GM19239 (cell line): ENCODE measurements around the gene SLC4A5.
"Not testable (repeated sequence)": the region's sequence is repeated elsewhere in the genome, so short reads cannot be mapped to it uniquely, and the experiment has no call there.

ENCODE experiments used
- DNase-seq: peaks from one replicate; pipeline ENCODE4 v3.0.0; 2011; ENCODE audit warnings: low spot score; ENCODE audit not compliant: insufficient read length
- FAIRE-seq: peaks from 2 replicates; lab custom pipeline; 2011; peaks lifted over from hg19 to GRCh38; lab: Jason Lieb, UNC

SLC4A5 gene

DNA sequence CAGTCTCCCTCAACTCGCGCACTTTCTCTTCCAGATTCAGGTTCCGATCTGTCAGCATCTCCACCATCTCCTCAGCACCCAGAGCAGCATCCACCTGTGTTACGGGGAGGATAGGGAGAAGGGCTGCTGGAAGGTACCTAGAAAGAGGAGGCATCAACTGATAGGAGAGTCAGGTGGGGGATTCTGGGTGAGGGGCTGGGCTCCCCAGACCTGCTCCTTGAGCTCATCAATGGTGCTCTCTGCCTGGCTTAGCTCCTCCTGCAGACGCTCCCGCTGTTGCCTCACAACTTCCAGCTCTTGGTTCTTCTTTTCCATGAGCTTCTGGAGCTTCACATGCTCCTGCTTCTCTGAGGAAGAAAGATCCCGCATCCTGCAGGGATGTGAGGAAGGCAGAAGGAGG is 26.8 kb upstream of the SLC4A5 start:
- DNase-seq: no peak
- FAIRE-seq: no peak

DNA sequence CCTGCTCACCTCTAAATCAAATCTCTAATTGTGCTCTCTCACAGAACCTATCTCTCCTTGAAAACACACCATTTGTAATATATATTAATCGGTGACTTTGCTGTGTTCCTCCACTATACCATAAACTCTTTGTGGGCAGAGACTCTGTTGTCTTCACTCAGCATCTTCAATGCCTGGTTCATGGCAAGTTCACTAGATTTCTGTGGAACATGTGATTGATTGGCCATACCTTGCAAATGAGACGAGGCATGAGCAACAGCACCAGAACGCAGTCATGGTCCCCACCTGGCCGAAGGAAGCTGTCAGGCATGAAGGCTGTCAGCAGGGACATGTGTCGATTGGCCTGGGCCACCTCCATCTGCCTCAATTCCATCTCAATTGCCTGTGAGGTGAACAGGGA is 25.3 kb upstream of the SLC4A5 start:
- FAIRE-seq: no peak
- DNase-seq: no peak

DNA sequence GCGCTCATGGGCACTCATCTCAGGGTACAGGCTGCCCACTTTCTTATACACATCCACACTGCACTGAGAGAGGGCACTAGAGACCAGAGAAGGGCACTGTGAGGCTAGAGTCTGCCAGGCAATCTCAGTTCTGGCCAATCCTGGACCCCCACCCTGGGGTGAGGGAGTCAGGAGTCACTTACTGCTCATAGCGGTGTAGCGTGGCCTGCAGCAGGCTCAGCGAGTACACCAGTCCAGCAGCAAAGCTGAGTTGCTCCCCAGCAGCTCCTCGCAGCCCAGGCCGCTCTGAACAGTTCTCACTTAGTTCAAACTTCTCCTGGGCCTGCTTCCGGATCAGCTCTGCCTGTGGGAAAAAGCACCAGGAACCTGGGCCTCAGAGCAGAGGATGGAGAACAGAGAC is 24.6 kb upstream of the SLC4A5 start:
- FAIRE-seq: no peak
- no peak for DNase-seq

DNA sequence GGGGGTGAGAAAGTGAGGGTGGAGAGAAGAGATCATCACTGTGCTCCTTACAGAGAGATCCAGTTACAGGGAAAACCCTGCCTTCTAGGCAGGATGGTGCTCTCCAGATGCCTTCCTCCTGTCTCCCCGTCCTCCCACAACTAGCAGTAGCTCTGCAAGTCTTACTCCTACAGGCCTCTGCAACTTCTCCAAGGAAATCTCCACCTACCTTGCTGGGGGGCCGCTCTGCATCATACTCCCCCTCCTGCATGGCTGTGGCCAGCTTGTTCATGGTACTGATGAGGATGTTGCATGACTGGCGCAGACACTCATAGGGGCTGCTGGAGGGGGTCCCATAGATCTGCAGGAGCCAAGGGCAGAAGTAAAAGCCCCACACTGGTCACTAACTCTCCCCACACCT is 22.8 kb upstream of the SLC4A5 start:
- FAIRE-seq (no peak), DNase-seq (no peak)

DNA sequence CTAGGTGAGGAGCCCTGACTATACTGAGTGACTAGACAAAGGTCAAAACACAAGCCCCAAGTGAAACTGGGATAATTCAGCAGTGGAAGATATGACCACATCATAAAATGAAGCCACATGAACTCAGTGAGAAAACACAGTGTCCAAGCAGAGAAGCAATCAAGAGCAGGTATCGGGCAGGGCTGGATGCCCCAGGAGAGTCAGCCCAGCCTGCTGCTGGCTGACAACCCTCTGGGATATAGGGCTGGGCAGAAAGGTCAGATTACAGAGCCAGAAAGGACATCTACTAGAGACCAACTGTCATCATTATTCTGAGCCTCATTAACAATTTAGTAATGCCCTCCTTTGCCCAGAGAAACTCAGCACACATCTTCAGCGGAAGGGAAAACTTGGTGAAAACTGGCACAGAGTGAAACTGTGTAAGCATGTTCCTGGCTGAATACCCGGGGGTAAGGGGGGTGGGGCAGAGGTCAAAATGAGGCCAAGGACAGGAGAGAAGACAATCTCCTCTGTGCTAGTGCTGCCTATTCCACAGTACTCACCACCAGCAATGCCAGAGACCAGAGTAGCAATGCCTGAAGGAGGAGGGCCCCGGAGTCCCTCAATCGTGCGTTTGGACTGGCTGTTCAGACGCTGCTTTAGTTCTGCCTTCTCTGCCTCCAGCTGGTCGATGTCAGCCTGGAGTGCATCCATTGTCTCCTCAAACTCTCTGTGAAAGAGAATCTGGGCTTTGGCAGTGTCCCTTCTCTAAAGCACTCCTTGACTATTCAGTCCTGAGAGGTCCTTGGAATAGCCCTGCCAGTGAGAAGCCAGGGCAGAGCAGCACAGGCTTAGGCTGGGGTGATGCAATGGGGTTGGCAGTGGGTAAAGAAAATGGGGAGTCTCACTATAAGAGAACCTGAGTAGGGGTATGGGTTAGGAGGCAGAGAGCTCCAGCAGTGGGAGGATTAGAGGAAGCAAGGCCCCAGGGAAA is 21.6 kb upstream of the SLC4A5 start:
- DNase-seq: no peak
- FAIRE-seq: no peak

DNA sequence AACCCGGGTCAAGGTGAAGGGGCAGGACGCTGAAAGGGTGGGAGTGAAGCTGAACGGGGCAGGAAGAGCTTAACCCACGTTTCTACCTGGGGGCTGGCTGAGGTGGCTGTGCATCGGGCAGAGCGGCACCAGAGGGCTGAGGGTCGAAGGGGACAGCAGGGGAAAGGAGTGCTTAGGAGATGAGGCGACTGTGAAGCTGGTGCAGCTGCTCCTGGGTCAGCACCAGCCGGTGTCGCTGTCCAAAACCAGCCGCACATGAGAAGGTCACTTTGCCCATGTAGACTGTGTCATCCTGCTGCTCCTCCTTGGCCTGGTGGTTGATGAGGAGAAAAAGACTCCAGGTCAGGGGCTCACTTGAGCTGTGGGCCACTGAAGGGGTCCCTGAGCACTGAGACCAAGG is 18.1 kb upstream of the SLC4A5 start:
- DNase-seq: no peak
- no peak for FAIRE-seq

DNA sequence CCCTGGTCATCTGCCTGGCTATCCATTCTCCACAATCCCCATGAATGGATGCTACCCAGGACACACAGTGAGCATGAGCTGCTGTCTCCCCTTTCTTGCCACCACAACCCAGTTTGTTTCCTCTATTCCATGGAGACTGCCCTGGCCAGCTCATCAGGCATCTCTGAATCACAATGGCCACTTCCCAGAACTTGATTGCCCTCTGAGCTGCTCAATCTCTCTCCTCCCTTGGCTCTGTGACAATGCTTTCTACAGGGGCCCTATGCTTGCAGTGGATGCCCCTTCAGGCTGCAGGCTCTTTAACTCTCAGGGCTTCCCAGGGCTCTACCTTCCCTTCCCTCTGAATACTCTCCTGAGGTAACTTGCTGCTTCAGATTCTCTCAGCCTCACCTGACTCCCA is 14.4 kb upstream of the SLC4A5 start:
- DNase-seq (no peak), FAIRE-seq (no peak)

DNA sequence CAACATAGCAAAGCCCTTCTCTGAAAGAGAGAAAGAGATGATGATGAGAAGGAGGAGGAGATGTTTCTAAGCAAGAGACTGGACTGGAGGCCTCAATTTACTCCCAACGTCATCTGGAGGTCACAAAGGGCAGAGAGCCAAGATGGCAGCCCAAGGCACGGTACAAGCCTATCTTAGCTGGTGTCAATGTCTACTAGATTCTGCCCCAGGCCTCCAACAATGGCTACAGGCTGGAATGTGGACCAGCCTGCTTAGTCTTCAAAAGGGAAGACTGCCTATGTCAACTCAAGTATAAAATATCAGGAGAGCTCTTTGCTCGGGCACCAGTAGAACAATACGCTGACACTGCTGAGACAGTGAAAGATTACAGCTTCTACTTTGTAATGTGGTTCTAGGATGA is 6.7 kb upstream of the SLC4A5 start:
- FAIRE-seq (no peak), DNase-seq (no peak)

DNA sequence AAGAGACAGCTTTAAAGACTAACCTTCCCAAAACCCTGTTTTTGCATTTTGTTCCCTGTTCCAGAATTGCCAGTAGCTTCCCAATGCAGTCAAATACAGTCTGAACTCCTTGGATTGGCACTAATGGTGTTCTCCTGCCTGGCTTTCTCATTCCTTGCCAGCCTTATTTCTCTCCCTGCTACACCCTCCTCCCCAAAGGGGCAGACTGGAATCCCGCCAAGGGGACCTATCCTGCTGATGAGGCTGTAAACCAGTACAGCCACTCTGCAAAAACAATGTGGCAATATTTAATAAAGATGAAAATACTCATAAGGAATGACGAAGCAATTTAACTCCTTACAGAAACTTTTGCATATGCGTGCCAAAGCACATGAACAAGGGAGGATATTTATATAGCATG is 4.5 kb upstream of the SLC4A5 start:
- FAIRE-seq (no peak), DNase-seq (no peak)

DNA sequence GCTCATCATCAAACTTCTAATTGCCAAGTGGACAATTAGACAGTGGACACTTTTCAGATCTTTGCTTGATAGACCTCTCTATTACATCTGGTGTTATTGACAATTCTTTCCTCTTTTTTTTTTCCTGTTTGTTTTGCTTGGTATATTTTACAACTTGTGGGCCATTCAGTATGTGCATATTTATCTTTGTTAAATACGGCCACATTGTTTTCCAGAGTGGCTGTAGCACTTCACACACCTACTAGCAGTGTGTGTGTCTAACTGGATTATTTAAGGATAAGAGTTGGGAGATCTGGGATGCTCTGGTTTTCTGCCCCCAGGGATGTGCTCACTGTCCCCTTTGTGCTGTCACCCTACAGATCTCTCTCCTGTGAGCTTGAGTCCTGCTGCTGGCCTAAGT is 4.1 kb upstream of the SLC4A5 start:
- FAIRE-seq (no peak), DNase-seq (no peak)

DNA sequence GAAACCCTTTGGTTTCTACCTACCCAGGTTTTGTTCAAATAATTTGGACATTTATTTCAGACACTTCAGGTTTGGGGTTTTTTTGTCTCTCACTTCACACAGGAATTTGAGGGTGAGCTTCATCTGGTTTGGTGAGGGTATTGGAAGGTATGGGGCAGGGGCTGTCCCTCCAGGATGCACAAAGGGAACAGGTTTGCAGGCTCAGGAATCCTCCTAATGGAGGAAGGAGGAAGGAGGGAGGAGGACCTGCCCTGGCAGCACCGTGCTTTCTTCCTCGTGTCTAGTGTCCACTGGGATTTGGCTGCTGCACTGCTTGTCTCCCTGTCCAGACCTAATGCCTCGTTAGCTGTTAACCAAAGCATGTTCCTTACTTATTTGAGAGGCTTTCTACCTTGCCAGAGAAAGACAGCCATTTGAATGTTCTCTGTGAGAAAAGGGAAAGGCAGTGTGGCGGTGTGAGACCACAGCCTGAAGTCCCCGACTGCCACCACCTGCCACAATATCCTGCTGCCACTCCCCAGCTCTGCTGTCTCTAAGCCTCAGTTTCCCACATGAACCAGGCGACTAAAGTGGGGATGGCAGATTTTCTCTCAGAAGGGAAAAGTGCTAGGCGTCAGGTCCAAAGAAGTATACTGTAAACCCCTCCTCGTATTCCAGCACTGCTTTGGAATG is 2.2 kb upstream of the SLC4A5 start:
- DNase-seq: no peak

DNA sequence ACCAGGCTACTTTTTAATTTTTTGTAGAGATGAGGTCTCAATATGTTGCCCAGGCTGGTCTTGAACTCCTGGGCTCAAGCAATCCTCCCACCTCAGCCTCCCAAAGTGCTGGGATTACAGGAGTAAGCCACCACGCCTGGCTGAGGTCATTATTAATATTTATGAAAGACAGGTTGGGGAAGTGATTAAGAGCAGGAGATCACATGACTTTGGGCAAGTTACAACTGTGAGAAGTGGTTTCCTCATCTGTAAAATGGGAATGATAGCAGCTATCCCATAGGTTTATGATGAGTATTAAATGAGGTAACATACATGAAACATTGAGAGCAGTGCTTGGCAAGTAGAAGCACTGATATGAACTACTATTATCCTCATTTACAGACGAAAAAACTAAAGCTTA is 7.0 kb downstream of the SLC4A5 start:
- not testable (repeated sequence) for FAIRE-seq, DNase-seq

More for the DNA sequence above, 2.2 kb upstream of the SLC4A5 start:
- FAIRE-seq: no peak

DNA sequence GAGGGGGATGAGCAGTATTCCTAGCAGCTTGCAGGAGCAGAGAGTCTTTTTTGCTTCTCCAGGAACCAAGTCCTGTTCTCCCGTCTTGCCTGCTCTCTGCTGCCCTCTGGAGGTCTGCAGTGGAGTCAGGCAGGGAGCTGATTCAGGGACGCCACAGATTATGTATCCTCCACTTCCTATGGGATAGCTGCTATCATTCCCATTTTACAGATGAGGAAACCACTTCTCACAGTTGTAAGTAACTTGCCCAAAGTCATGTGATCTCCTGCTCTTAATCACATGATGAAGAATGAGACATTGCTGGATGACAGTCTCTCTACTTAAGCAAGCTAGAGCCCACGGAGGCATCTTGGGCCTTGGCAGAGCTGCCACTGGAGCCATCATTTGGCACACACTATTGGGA is 8.3 kb downstream of the SLC4A5 start:
- DNase-seq (peak; percentile 46), FAIRE-seq (peak; percentile 92)

DNA sequence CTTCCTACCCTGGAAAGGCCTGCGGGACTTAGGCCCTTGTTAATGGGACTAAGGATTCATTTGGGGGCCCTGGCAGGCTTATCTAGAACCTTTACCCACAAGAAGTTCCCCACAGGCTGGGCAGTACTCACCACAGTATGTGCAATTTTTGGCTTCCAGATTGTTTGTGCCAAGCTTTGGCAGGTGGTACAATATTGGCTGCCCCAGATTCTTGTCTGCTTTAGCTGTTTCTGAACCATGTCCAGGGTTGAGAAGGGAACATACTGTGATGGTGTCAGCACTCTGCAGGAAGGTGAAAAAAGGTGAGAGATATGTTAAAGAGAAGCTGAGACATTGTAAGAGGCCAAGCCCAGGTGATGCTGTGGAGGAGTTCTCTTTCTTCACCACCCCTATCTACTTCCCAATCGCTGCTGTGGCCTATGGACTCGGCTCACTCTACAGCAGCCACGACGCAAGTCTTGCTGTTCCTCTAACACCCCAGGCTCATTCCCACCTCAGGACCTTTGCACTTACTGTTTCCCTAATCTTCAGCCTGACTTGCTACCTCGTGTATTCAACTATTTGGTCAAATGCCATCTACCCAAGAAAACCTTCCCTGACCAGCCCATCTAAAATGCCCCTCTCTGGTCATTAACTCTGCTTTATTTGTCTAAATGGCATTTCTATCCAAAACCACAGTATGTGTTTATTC is 9.2 kb downstream of the SLC4A5 start:
- FAIRE-seq (no peak), DNase-seq (no peak)

DNA sequence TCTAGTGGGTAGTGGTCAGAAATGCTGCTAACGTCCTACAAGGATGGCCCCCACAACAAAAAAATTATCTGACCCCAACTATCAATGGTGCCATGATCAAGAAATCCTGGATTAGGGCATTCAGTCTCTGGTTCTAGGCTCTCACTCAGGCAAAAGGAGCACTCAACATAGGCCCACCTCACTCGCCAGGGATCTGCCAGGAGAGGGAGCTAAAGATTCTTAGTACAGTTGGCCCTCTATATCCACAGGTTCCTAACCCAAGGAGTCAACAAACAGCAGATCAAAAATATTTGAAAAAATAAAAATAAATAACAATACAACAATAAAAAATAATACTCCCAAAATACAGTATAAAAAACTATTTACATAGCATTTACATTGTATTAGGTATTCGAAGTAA is 10.0 kb downstream of the SLC4A5 start:
- DNase-seq (no peak), FAIRE-seq (no peak)

DNA sequence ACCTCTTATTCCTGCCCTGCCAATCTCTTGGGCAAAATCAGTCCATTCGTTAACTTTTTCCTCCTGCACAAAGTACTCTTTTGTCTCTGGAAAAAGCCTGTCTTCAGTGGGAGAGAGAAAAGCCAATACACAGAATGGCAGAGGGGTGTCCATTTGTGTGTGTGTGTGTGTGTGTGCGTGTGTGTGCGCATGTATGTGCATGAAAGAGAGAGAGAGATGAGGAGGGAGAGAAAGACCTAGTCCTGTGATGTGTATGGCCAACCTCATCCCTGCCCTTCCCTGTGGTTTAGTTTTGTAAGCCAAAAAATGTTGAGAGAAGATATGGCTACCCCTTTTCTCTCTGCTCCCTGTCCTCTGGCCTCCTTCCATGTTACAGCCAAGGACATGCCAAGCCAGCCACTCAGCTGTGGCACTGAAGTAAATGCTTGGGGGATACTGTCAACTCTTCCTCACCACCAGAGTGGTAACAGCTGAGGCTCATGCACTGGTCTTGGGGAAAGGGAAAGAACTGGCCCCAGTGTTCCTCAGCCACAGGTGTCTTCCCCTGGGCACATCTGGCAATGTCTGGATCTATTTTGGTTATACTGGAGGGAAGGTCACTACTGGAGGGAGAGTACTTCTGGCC is 10.6 kb downstream of the SLC4A5 start:
- DNase-seq (no peak), FAIRE-seq (no peak)

DNA sequence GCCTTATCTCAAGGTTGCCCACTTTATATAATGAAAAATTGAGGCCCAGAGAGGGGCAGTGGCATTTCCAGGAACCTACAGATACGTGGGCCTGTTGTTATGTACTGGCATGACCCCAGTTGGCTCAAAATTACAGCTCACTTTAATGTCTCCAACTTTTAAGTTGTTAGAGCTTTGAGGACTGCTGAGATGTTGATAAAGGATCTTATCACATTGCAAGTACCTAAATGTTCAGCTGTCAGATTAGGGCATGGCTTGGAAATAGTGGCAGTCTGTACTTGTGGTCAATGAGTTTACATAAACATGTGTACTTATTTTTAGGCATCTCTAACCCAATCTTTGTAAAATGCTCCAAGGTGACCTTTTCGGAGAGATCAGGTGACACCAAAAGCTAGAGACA is 14.6 kb downstream of the SLC4A5 start:
- FAIRE-seq: no peak
- no peak for DNase-seq

DNA sequence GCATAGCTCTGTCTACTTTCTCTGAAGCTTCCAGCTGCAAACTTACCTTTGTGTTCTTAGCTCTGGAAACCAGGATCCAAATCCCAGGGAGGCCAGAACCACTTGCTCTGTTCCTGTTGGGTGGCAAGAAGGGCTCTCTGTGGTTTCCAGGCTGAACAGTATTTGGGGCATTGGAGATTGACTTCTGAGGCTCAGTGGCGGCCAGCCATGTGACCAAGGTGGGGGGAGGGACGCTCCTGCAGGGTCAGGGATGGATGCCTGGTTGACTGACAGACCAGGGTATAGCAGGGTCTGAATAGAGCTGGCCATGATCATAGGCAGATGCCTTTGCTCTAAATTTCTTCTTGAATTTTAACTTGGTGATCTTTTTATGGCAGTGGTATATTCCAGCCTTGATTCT is 15.1 kb downstream of the SLC4A5 start:
- FAIRE-seq (no peak), DNase-seq (no peak)

DNA sequence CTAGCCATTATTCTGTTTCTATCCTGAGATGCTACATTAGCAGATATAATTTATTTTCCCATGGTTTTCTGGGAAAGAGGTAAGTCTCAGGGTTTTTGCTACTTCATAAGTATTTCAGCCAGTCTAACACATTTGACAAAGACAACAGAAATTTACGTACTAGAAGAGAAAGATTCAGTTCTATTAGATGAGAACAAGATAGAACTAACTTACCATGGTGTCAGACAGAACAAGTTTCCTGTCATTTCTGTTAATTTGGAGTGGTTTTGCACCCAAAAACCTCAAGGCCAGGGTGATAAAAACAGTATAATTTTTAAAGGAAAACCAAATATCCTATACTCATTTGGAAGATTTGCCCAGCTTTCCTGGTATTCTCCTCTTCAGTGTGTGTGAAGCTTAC is 15.6 kb downstream of the SLC4A5 start:
- FAIRE-seq (no peak), DNase-seq (no peak)

DNA sequence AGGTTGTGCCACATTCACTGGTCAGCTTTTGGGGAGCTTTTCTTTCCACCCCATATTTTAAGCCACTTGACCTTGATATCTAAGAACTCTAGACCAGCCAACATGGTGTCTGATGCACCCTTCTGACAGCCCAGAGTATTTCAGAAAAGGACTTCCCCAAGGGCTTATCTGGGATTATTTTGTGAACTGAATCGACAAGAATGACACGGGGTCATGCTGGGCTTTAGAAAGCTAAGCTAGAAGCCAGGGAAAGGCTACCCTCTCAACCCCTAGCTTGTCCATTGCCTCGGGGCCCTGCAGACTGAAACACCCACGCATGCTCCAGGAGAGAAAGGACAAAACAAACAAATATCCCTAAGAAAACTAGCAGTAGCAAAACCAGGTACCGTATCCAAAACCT is 16.0 kb downstream of the SLC4A5 start:
- FAIRE-seq (no peak), DNase-seq (no peak)

DNA sequence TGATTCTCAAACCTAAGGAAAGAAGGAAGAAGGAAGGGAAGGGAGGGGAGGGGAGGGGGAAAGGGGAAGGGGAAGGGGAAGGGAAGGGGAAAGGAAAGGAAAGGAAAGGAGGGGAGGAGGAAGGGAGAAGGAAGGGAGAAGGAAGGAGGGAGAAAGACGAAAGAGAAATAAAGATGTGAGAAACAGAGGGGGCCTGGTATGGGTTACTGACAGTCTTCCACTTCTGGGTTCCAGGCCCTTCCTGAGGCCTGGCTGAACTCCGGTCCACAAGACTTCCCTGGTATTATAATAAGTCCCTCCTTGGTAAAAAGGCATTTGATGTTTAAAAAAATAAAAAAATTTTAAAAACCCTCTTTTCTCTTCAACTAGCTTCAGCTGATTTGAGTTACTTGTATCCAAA is 17.4 kb downstream of the SLC4A5 start:
- DNase-seq (no peak), FAIRE-seq (no peak)
